Measurements from ENCODE around the gene MAGOH.
"Not testable (repeated sequence)": the region's sequence is repeated elsewhere in the genome, so short reads cannot be mapped to it uniquely, and the experiment has no call there.

MAGOH gene

DNA sequence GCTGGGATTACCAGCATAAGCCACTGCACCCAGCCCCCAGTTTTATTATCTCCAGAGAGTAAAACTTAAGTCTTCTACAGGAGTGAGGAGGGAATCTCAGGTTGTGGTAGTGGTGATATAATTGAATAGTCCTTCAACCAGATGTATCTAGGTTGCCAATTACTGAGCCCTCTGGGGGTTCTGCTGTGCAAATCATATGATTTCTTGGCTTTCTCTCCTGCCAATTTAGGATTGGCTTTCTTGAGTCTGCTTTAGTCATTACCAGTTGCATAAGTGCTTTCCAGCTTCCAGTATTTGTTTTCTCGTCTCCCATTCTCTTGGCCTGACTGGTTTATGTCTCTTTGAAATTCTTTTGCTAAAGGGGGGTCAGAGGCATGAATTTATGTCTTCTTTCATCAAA is 30.6 kb downstream of the MAGOH start:
- TF ChIP-seq, protein P1, sequence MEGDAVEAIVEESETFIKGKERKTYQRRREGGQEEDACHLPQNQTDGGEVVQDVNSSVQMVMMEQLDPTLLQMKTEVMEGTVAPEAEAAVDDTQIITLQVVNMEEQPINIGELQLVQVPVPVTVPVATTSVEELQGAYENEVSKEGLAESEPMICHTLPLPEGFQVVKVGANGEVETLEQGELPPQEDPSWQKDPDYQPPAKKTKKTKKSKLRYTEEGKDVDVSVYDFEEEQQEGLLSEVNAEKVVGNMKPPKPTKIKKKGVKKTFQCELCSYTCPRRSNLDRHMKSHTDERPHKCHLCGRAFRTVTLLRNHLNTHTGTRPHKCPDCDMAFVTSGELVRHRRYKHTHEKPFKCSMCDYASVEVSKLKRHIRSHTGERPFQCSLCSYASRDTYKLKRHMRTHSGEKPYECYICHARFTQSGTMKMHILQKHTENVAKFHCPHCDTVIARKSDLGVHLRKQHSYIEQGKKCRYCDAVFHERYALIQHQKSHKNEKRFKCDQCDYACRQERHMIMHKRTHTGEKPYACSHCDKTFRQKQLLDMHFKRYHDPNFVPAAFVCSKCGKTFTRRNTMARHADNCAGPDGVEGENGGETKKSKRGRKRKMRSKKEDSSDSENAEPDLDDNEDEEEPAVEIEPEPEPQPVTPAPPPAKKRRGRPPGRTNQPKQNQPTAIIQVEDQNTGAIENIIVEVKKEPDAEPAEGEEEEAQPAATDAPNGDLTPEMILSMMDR (IDR thresholded peaks at IDR 0.05; ENCODE audit: borderline replicate concordance, control extremely low read depth, extremely low read depth, insufficient read depth, missing control alignments), result no peak
- DNase-seq (ENCODE audit: low spot score), result no peak
- in situ Hi-C loops (cut with MboI; ENCODE audit: low sequenced_read_pairs, unreplicated experiment), result no loop called here

DNA sequence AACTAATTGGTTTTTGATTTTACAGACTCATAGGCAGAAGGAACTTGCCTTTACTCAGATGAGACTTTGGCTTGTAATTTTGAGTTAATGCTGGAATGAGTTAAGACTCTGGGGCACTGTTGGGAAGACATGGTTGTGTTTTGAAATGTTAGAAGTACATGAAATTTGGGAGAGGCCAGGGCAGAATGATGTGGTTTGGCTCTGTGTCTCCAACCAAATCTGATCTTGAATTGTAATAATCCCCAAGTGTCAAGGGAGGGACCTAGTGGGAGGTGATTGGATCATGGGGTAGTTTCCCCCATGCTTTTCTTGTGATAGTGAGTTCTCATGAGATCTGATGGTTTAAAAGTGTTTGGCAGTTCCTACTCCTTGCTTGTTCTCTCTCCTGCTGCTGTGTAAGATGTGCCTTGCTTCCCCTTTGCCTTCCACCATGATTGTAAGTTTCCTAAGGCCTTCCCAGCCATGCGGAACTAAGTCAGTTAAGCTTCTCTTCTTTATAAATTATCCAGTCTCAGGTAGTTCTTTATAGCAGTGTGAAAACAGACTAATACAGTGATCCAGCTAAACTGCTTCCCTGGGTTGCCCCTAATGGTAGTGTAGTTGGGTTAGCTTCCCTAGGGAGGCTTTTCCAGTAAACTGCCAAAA is 31.5 kb downstream of the MAGOH start:
- TF ChIP-seq, protein P1 (IDR thresholded peaks at IDR 0.05; ENCODE audit: borderline replicate concordance, control extremely low read depth, extremely low read depth, insufficient read depth, missing control alignments), result no peak
- DNase-seq (ENCODE audit: low spot score), result no peak
- in situ Hi-C loops (cut with MboI; ENCODE audit: low sequenced_read_pairs, unreplicated experiment), result no loop called here

DNA sequence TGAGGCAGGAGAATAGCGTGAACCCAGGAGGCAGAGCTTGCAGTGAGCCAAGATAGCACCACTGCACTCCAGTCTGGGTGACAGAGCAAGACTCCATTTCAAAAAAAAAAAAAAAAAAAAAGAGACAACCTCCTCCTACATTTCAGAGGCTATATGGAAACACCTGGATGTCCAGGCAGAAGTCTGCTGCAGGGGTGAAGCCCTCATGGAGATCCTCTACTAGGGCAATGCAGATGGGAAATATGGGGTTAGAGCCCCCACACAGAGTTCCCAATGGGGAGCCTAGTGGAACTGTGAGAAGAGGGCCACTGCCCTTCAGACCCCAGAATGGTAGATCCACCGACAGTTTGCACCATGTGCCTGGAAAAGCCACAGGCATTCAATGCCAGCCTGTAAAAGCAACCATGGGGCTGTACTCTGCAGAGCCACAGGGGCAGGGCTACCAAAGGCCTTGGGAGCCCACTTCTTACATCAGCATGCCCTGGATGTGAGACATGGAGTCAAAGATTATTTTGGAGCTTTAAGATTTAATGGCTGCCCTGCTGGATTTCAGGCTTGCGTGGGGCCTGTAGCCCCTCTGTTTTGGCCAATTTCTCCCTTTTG is 32.1 kb downstream of the MAGOH start:
- DNase-seq (ENCODE audit: low spot score); in situ Hi-C loops (cut with MboI; ENCODE audit: low sequenced_read_pairs, unreplicated experiment): not testable (repeated sequence)

DNA sequence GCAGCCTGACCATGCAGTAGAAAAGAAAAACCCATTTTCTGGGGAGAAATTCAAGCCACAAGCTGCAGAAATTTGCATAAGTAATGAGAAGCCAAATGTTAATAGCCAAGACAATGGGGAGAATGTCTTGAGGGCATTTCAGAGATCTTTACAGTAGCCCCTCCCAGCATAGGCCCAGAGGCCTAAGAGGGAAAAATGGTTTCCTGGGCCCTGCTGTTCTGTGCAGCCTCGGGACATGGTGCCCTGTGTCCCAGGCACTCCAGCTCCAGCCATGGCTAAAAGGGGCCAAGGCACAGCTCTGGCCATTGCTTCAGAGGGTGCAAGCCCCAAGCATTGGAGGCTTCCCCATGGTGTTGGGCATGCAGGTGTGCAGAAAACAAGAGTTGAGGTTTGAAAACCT is 32.8 kb downstream of the MAGOH start:
- in situ Hi-C loops (cut with MboI; ENCODE audit: low sequenced_read_pairs, unreplicated experiment), result not testable (repeated sequence)

DNA sequence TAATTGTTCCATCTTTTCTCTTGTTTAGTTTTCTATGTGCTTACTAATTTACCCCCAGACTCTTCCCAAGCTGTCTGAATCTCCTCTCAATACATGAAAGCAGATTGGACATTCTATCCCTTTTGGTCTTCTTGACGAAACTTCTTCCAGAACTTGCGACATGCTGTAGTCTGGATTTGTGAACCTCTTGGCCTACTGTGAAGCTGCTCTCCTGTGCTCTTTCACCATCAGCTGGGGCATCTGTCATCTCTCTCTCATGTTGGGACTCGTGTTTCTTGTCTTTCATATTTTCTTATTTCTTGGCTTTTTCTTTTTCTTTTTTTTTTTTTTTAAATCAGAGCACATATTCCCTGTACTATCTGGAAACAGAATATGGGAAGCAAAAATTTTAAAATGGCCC is 34.9 kb downstream of the MAGOH start:
- no peak for DNase-seq (ENCODE audit: low spot score)
- in situ Hi-C loops (cut with MboI; ENCODE audit: low sequenced_read_pairs, unreplicated experiment), result no loop called here
- TF ChIP-seq, protein P1 (IDR thresholded peaks at IDR 0.05; ENCODE audit: borderline replicate concordance, control extremely low read depth, extremely low read depth, insufficient read depth, missing control alignments), result no peak

More for the DNA sequence above, 32.8 kb downstream of the MAGOH start:
- not testable (repeated sequence) for DNase-seq (ENCODE audit: low spot score)

DNA sequence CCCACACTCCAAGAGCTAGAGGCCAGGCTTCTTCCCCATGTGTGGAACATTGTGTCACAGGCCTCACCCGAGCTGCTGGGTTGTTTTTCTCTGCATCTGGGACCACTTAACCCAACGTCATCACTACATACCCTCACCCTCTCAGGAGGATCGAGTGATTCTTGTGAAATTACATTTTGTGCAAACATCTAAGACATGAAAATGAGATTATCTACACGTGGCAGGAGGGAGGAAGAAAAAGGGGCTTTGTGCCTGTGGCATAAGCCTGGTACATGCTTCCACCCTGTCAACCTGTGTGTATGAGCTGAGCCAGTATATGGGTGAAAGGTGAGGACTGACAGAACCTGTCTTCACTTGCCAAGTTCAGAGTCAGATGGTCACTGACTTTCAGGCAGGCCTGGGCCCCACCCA is 40.1 kb downstream of the MAGOH start:
- in situ Hi-C loops (cut with MboI; ENCODE audit: low sequenced_read_pairs, unreplicated experiment), result loop anchor here (25.0 kb wide), 2 partner anchors 286 to 486 kb away; partner anchors contain the start of gene ECHDC2
- DNase-seq (ENCODE audit: low spot score), result no peak

DNA sequence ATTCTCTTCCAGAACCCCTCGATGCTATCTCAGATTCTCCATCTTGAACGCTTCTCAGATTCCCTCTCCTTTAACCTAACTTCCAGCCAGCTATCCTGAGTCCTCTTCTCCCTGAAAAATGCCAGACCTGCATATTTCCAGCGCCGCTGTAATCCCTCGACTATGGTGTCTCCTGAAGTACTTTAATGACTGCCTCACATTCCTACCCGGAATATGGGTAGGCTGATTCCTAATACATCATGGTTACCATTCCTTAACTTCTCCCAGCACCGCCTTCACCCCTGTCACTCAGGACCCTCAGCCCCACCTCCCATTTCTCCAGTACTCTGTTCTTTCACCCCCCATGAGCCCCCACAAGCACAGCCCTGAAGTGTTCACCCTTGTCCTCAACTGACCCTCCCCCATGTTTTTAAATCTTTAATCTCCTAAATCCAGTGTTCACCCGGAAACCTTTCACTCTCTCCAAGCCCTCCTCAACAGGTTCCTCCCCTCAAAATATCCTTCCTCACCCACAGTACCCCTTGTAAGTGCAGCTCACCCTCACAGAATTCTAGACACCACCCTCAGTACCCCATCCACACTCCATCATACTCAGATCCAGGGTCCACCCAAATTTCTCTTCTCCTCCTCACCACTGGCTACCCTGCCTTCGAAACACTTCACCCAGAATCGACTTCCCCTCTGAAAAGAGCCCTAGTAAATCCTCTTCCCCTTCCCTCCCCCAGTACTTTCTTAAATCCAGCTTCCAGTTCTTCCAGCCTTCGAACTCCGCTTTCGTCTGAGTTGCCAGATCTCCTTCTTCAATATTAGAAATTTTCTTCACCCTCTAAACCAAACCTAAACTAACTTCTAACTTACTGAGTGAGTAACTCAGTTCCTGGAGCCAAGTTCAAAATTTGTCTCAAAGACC is 40.8 kb downstream of the MAGOH start:
- TF ChIP-seq, protein P1 (IDR thresholded peaks at IDR 0.05; ENCODE audit: borderline replicate concordance, control extremely low read depth, extremely low read depth, insufficient read depth, missing control alignments), result no peak
- in situ Hi-C loops (cut with MboI; ENCODE audit: low sequenced_read_pairs, unreplicated experiment), result loop anchor here (25.0 kb wide), 2 partner anchors 285 to 485 kb away; partner anchors contain the start of gene ECHDC2
- DNase-seq (ENCODE audit: low spot score), result no peak

More for the DNA sequence above, 40.1 kb downstream of the MAGOH start:
- TF ChIP-seq, protein P1 (IDR thresholded peaks at IDR 0.05; ENCODE audit: borderline replicate concordance, control extremely low read depth, extremely low read depth, insufficient read depth, missing control alignments), result no peak

Data from GM13976 (cell line).